KG1 (cell line): Measurements from ENCODE around the gene ATG2B.
"Not testable (repeated sequence)": the region's sequence is repeated elsewhere in the genome, so short reads cannot be mapped to it uniquely, and the experiment has no call there.

Experiments
- DNase-seq: peaks from one replicate; lab custom pipeline; 2025; lab: John Stamatoyannopoulos, UW

Gene ATG2B

GRCh38 chr14:96380735-96381134 lies 17.6 kb upstream of the ATG2B start:
- no peak for DNase-seq

GRCh38 chr14:96376093-96376492 lies 13.0 kb upstream of the ATG2B start:
- DNase-seq: no peak

GRCh38 chr14:96373538-96373937 lies 10.4 kb upstream of the ATG2B start:
- no peak for DNase-seq

- DNase-seq: no peak
Observed at GRCh38 chr14:96370528-96370927, 7.4 kb upstream of the ATG2B start.

- no peak for DNase-seq
Observed at GRCh38 chr14:96368534-96368933, 5.4 kb upstream of the ATG2B start.

GRCh38 chr14:96364962-96365361 lies 1.8 kb upstream of the ATG2B start:
- DNase-seq: no peak

GRCh38 chr14:96363751-96364336 lies 703 bp upstream of the ATG2B start:
- DNase-seq: no peak

GRCh38 chr14:96362071-96362964 lies 823 bp downstream of the ATG2B start:
- peak; percentile 53 for DNase-seq

- no peak for DNase-seq
Observed at GRCh38 chr14:96359959-96360358, 3.2 kb downstream of the ATG2B start.

GRCh38 chr14:96357216-96357615 lies 5.9 kb downstream of the ATG2B start:
- DNase-seq: no peak

GRCh38 chr14:96354246-96354645 lies 8.9 kb downstream of the ATG2B start:
- no peak for DNase-seq

- DNase-seq: no peak
Observed at GRCh38 chr14:96352708-96353107, 10.4 kb downstream of the ATG2B start.

- DNase-seq: no peak
Observed at GRCh38 chr14:96351986-96352385, 11.2 kb downstream of the ATG2B start.

GRCh38 chr14:96349286-96350075 lies 13.7 kb downstream of the ATG2B start:
- no peak for DNase-seq

- DNase-seq: not testable (repeated sequence)
Observed at GRCh38 chr14:96347957-96348356, 15.2 kb downstream of the ATG2B start.

GRCh38 chr14:96345669-96346068 lies 17.5 kb downstream of the ATG2B start:
- DNase-seq: no peak

GRCh38 chr14:96341323-96341722 lies 21.8 kb downstream of the ATG2B start:
- DNase-seq: no peak

GRCh38 chr14:96338551-96338950 lies 24.6 kb downstream of the ATG2B start:
- DNase-seq: no peak

GRCh38 chr14:96324219-96324618 lies 38.9 kb downstream of the ATG2B start:
- no peak for DNase-seq

- DNase-seq: no peak
Observed at GRCh38 chr14:96320605-96321004, 42.5 kb downstream of the ATG2B start.

GRCh38 chr14:96318836-96319235 lies 44.3 kb downstream of the ATG2B start:
- no peak for DNase-seq

GRCh38 chr14:96316087-96316486 lies 47.1 kb downstream of the ATG2B start:
- no peak for DNase-seq

- DNase-seq: no peak
Observed at GRCh38 chr14:96310906-96311305, 52.2 kb downstream of the ATG2B start.
